HepG2 (cell line): ENCODE data around the gene FAM83E. TPM values are rescaled to one million over a fixed set of nuclear protein-coding genes. Genes with fewer than 3 reads are reported as not detected.
A peak's percentile ranks its signal among the peaks of the same experiment; 100 is the strongest.

Source experiments
- CBX2 ChIP-seq, 2 experiments: fragments of 200-600 bp in 1 of 2; sonication (generic); formaldehyde crosslinking in 1 of 2; IDR thresholded peaks; 2 replicates each; pipeline versions ENCODE4 v1.7.0 to v1.8.1; 2018 to 2022; ENCODE audit warnings: low read depth in 2 of 2, low read length in 1 of 2, mild to moderate bottlenecking in 1 of 2, missing genetic modification reagents in 1 of 2
- CEBPZ ChIP-seq: IDR thresholded peaks from 2 replicates; pipeline ENCODE4 v1.6.1; 2012; ENCODE audit warnings: low read length, improper control_type of control experiment
- CTCF ChIP-seq: sonication (generic); formaldehyde crosslinking; IDR thresholded peaks from 2 replicates; pipeline ENCODE4 v1.5.0; 2020; ENCODE audit warnings: mild to moderate bottlenecking, missing genetic modification reagents, moderate library complexity
- HHEX ChIP-seq: IDR thresholded peaks from 2 replicates; pipeline ENCODE4 v1.6.1; 2016; ENCODE audit warnings: control low read depth
- PHF8 ChIP-seq: sonication (generic); formaldehyde crosslinking; IDR thresholded peaks from 2 replicates; pipeline ENCODE4 v1.5.0; 2020; ENCODE audit warnings: missing genetic modification reagents
- SP1 ChIP-seq, 2 experiments: fragments of 450-650 bp in 1 of 2; sonication (generic) in 1 of 2; formaldehyde crosslinking in 1 of 2; IDR thresholded peaks; 2 replicates each; pipeline versions ENCODE4 v1.4.0 to v1.6.1; 2016 to 2020; ENCODE audit warnings: missing genetic modification reagents in 1 of 2
- ZEB1 ChIP-seq: IDR thresholded peaks from 2 replicates; pipeline ENCODE4 v1.6.1; 2012; ENCODE audit warnings: mild to moderate bottlenecking, low read depth, inconsistent platforms; ENCODE audit not compliant: insufficient replicate concordance
- ZFP90 ChIP-seq: sonication (generic); formaldehyde crosslinking; IDR thresholded peaks from 2 replicates; pipeline ENCODE4 v1.8.0; 2022; ENCODE audit warnings: missing genetic modification reagents, mild to moderate bottlenecking, inconsistent platforms, borderline replicate concordance
- ZNF407 ChIP-seq: sonication (generic); formaldehyde crosslinking; IDR thresholded peaks from one replicate; pipeline ENCODE4 v1.5.1; 2020; ENCODE audit warnings: mild to moderate bottlenecking, missing genetic modification reagents; ENCODE audit errors: not compliant biosample characterization
- polyA plus RNA-seq, 8 experiments: library from polyadenylated mRNA; depleted of rRNA in 3 of 8; stranded (reverse) in 7 of 8; unstranded in 1 of 8; fragments of >200 nt; fragmentation: Illumina TruSeq in 4 of 8; extraction: Trizol in 4 of 8; gene quantifications; 2 replicates each; pipeline versions ENCODE4 v1.2.1 to v1.2.3, GENCODE V29; 2011 to 2016; ENCODE audit warnings: low read depth in 4 of 8, missing spikeins in 1 of 8, mixed read lengths in 1 of 8; ENCODE audit not compliant: insufficient read depth in 1 of 8
- total RNA-seq, 5 experiments: library from RNA; depleted of rRNA; stranded (reverse); fragments of >200 nt; fragmentation: Illumina TruSeq; extraction: Trizol; gene quantifications; 2 replicates each; pipeline ENCODE4 v1.2.3, GENCODE V29; 2016; ENCODE audit warnings: low read depth in 1 of 5
- TF ChIP-seq, protein P1 (sequence below): sonication (generic); formaldehyde crosslinking; IDR thresholded peaks from 2 replicates; pipeline ENCODE4 v1.5.0; 2020; ENCODE audit warnings: missing genetic modification reagents

The FAM83E gene
- total and polyA plus RNA-seq, 2 of the 13 experiments (the other 11 are each of a cell fraction or from before 2014, with no cell fraction given): 0.18 to 0.60 TPM

- TF ChIP-seq, protein P1, sequence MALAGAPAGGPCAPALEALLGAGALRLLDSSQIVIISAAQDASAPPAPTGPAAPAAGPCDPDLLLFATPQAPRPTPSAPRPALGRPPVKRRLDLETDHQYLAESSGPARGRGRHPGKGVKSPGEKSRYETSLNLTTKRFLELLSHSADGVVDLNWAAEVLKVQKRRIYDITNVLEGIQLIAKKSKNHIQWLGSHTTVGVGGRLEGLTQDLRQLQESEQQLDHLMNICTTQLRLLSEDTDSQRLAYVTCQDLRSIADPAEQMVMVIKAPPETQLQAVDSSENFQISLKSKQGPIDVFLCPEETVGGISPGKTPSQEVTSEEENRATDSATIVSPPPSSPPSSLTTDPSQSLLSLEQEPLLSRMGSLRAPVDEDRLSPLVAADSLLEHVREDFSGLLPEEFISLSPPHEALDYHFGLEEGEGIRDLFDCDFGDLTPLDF (CRISPR knock-in tag): 0 out of 2 replicates have a peak, but pooled peaks have one; percentile 14
- peak; percentile 13 for TF ChIP-seq ZEB1
- TF ChIP-seq SP1 (IDR thresholded peaks at IDR 0.05): no peak
- TF ChIP-seq SP1 (CRISPR knock-in tag; IDR thresholded peaks at IDR 0.05): no peak
- no peak for TF ChIP-seq HHEX (CRISPR knock-in tag)
- peak; percentile 42 for TF ChIP-seq CTCF
- no peak for TF ChIP-seq CBX2 (IDR thresholded peaks at IDR 0.05; ENCODE audit: low read depth, low read length)
- TF ChIP-seq CBX2 (CRISPR knock-in tag; IDR thresholded peaks at IDR 0.05; ENCODE audit: low read depth): no peak
- peak; percentile 11 for TF ChIP-seq ZNF407 (CRISPR knock-in tag)
- no peak for TF ChIP-seq CEBPZ
- TF ChIP-seq ZFP90 (CRISPR knock-in tag): peak; percentile 27; the same call in 1 of the 2 replicates
- no peak for TF ChIP-seq PHF8
Measured at GRCh38 chr19:48636859-48637448, 22.1 kb upstream of the FAM83E start, which contains the start of gene DBP (continued).
